Measurements from ENCODE around the gene TNS2. TPM values are rescaled to one million over a fixed set of nuclear protein-coding genes. Genes with fewer than 3 reads are reported as not detected.

TNS2 gene
- total RNA-seq, 4 donors from 2014 or later, result 29.2 to 274 (median 154) TPM

GRCh38 chr12:53067993-53068770, 18.3 kb downstream of the TNS2 start:
- TF ChIP-seq, protein P1, sequence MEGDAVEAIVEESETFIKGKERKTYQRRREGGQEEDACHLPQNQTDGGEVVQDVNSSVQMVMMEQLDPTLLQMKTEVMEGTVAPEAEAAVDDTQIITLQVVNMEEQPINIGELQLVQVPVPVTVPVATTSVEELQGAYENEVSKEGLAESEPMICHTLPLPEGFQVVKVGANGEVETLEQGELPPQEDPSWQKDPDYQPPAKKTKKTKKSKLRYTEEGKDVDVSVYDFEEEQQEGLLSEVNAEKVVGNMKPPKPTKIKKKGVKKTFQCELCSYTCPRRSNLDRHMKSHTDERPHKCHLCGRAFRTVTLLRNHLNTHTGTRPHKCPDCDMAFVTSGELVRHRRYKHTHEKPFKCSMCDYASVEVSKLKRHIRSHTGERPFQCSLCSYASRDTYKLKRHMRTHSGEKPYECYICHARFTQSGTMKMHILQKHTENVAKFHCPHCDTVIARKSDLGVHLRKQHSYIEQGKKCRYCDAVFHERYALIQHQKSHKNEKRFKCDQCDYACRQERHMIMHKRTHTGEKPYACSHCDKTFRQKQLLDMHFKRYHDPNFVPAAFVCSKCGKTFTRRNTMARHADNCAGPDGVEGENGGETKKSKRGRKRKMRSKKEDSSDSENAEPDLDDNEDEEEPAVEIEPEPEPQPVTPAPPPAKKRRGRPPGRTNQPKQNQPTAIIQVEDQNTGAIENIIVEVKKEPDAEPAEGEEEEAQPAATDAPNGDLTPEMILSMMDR (IDR thresholded peaks at IDR 0.05), result no peak
- TF ChIP-seq POLR2A (IDR thresholded peaks at IDR 0.05), result no peak
- no peaks in the 10 kb centered on the region for H3K27me3 ChIP-seq
- H3K27ac ChIP-seq, result no peak overlapping the region
- H3K4me3 ChIP-seq, result no peak overlapping the region
- peak in 2 of 3 donors; percentile 36 for DNase-seq
- H3K9me3 ChIP-seq, result no peaks in the 10 kb centered on the region
- peaks cover 0 to 36% (median 5%) of the 10 kb centered on the region in 4 donors for H3K4me1 ChIP-seq
- H3K36me3 ChIP-seq, result peaks cover 0 to 52% (median 0%) of the 10 kb centered on the region in 3 donors

- no peaks in the 10 kb centered on the region for H3K9me3 ChIP-seq
- DNase-seq, result peak in 2 of 3 donors; percentile 36 to 42
- peaks cover 0 to 42% (median 7%) of the 10 kb centered on the region in 4 donors for H3K4me1 ChIP-seq
- peak overlapping the region in 1 of 4 donors; percentile 52 for H3K27ac ChIP-seq
- no peak overlapping the region for H3K4me3 ChIP-seq
- TF ChIP-seq, protein P1 (IDR thresholded peaks at IDR 0.05), result no peak
- TF ChIP-seq POLR2A (IDR thresholded peaks at IDR 0.05), result no peak
- peaks cover 0 to 46% (median 0%) of the 10 kb centered on the region in 3 donors for H3K36me3 ChIP-seq
- H3K27me3 ChIP-seq, result no peaks in the 10 kb centered on the region
These were observed 19.1 kb downstream of the TNS2 start for GRCh38 chr12:53068811-53069585.

DNA sequence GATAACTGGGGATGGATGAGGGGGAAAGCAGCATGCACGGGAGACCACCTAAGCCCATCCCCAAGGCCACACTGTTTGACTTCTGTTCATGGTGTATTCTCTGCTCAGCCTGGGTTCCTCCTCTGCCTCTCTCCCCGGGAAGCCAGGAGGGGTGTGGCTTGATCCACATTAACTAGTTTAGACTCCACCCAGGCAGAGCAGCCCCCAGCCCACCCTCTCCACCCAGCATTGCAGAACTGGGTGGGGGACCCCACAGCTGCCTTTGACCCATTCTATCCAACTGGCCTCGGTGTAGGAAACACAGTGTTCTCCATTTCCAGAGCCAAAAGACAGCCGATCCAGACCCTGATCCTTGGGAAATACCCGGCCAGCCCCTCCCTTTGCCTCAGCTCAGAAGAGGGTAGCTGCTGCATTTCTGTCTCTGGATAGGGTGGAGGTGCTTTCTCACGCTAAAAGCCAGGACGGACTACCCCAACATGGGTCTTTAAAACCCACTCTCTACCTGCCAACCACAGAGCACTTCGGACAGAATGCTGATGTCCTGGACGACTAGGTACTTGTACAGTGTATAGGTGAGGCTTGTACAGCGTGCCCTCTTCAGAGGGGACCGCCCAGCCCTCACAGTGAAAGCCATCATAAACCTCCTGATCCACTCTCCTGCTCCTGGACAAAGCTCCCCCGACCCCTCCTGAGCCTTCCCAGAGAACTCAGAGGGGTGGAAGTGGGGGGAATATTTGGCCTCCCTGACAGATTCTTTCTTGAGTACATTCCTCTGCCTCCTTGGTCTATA, 20.0 kb downstream of the TNS2 start:
- H3K36me3 ChIP-seq, result peaks cover 0 to 45% (median 0%) of the 10 kb centered on the region in 3 donors
- peaks cover 0 to 50% (median 7%) of the 10 kb centered on the region in 4 donors for H3K4me1 ChIP-seq
- TF ChIP-seq POLR2A (IDR thresholded peaks at IDR 0.05), result no peak
- TF ChIP-seq, protein P1 (IDR thresholded peaks at IDR 0.05), result no peak
- no peaks in the 10 kb centered on the region for H3K9me3 ChIP-seq
- DNase-seq, result peak in 2 of 3 donors; percentile 45 to 46
- H3K4me3 ChIP-seq, result no peak overlapping the region
- H3K27ac ChIP-seq, result peak overlapping the region in 2 of 4 donors; percentile 40 to 52
- no peaks in the 10 kb centered on the region for H3K27me3 ChIP-seq

DNA sequence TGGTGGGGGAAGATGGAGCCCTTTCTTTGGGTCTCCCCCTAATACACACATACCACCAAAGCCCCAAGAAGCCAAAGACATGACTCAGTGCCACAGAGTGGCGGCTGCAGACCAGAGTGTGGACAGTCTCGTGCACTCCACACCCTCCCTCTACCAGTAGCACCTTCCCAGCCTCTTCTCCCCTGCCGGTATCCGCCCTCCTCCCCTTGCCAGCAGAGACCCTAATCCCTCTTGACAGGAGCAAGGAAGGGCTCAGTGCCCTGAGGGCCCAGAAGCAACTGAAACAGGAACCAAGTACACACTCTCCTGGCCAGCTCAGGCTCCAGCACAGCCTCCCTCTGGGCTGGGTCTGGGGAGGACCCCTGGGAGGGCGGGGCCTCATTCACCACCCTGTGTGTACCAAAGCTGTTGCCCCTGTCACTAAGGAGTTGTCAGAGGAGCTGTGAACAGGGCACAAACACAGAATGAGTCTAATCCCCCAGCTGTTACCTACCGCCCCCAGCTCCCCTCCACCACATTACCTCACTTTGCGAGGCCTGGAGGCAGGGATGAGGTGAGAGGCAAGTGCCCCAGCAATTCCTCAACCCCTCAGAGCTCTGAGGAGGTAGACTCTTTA, 21.1 kb downstream of the TNS2 start:
- peaks cover 0 to 50% (median 7%) of the 10 kb centered on the region in 4 donors for H3K4me1 ChIP-seq
- H3K27ac ChIP-seq, result peak overlapping the region; percentile 40 to 79 (median 47)
- H3K4me3 ChIP-seq, result no peak overlapping the region
- no peaks in the 10 kb centered on the region for H3K27me3 ChIP-seq
- peaks cover 0 to 45% (median 0%) of the 10 kb centered on the region in 3 donors for H3K36me3 ChIP-seq
- peak in 2 of 3 donors; percentile 32 to 37 for DNase-seq
- TF ChIP-seq, protein P1 (IDR thresholded peaks at IDR 0.05), result no peak
- no peak for TF ChIP-seq POLR2A (IDR thresholded peaks at IDR 0.05)
- no peaks in the 10 kb centered on the region for H3K9me3 ChIP-seq

Measured in Peyer's patch (tissue), 4 donors.